Right atrium auricular region (tissue), 2 donors: ENCODE data around the gene SMIM24. TPM values are rescaled to one million over a fixed set of nuclear protein-coding genes. Genes with fewer than 3 reads are reported as not detected.

Source experiments
- DNase-seq: peaks from one replicate; pipeline ENCODE4 v3.0.0-alpha.2; 2019; ENCODE audit warnings: low spot score
- H3K27ac ChIP-seq, 2 donors: fragments of 200-600 bp; sonication (generic); 1 replicate in 1 of 2; 2 replicates in 1 of 2; pipeline ENCODE4 v1.5.1; 2016 to 2019
- H3K27me3 ChIP-seq, 2 donors: fragments of 200-600 bp; sonication (generic); one replicate each; pipeline versions ENCODE4 v1.5.1 to v1.6.0; 2017 to 2019
- H3K36me3 ChIP-seq: fragments of 200-600 bp; sonication (generic); one replicate; pipeline ENCODE4 v1.5.1; 2016
- H3K4me1 ChIP-seq, 2 donors: fragments of 200-600 bp; sonication (generic); one replicate each; pipeline versions ENCODE4 v1.5.1 to v1.6.0; 2017 to 2019
- H3K4me3 ChIP-seq, 2 donors: fragments of 200-600 bp; sonication (generic); 1 replicate in 1 of 2; 2 replicates in 1 of 2; pipeline ENCODE4 v1.5.1; 2017 to 2019; ENCODE audit warnings: mild to moderate bottlenecking in 1 of 2, moderate library complexity in 1 of 2
- H3K9me3 ChIP-seq, 2 donors: fragments of 200-600 bp; sonication (generic); one replicate each; pipeline ENCODE4 v1.5.1; 2019
- total RNA-seq, 2 donors: library from RNA; depleted of rRNA; stranded (reverse); fragments of >200 nt; gene quantifications; one replicate each; pipeline ENCODE4 v1.1.0, GENCODE V29; 2016
- TF ChIP-seq, protein P1 (sequence below), 2 donors: fragments of 200-600 bp; sonication (generic); IDR thresholded peaks; one replicate each; pipeline ENCODE4 v1.5.1; 2019; ENCODE audit warnings: antibody characterized with exemption in 2 of 2

Gene SMIM24
- total RNA-seq, 2 donors from 2014 or later: not detected

DNA sequence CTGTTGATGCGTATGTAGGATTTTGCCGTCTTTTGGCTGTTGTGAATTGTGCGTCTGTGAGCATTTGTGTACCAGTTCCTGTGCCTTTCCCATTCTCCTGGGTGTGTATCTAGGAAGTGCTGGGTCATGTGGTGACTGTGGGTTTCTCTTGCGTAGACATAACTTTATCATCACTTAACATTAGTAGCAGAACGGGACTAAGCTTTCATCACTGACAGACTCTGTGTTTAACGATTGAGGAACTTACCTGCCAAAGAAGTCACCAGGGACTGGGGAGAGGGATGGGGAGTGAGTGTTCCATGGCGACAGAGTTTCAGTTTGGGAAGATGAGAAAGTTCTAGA is 40.8 kb upstream of the SMIM24 start:
- Histone ChIP-seq H3K9me3 (no peaks in the 10 kb centered on the region), H3K36me3 (peaks cover 31% of the 10 kb centered on the region), H3K27ac (no peak overlapping the region), H3K4me1 (peaks cover 0 to 10% of the 10 kb centered on the region in 2 donors), H3K27me3 (no peaks in the 10 kb centered on the region), H3K4me3 (no peak overlapping the region)
- DNase-seq: no peak
- TF ChIP-seq, protein P1, sequence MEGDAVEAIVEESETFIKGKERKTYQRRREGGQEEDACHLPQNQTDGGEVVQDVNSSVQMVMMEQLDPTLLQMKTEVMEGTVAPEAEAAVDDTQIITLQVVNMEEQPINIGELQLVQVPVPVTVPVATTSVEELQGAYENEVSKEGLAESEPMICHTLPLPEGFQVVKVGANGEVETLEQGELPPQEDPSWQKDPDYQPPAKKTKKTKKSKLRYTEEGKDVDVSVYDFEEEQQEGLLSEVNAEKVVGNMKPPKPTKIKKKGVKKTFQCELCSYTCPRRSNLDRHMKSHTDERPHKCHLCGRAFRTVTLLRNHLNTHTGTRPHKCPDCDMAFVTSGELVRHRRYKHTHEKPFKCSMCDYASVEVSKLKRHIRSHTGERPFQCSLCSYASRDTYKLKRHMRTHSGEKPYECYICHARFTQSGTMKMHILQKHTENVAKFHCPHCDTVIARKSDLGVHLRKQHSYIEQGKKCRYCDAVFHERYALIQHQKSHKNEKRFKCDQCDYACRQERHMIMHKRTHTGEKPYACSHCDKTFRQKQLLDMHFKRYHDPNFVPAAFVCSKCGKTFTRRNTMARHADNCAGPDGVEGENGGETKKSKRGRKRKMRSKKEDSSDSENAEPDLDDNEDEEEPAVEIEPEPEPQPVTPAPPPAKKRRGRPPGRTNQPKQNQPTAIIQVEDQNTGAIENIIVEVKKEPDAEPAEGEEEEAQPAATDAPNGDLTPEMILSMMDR (IDR thresholded peaks at IDR 0.05): no peak

DNA sequence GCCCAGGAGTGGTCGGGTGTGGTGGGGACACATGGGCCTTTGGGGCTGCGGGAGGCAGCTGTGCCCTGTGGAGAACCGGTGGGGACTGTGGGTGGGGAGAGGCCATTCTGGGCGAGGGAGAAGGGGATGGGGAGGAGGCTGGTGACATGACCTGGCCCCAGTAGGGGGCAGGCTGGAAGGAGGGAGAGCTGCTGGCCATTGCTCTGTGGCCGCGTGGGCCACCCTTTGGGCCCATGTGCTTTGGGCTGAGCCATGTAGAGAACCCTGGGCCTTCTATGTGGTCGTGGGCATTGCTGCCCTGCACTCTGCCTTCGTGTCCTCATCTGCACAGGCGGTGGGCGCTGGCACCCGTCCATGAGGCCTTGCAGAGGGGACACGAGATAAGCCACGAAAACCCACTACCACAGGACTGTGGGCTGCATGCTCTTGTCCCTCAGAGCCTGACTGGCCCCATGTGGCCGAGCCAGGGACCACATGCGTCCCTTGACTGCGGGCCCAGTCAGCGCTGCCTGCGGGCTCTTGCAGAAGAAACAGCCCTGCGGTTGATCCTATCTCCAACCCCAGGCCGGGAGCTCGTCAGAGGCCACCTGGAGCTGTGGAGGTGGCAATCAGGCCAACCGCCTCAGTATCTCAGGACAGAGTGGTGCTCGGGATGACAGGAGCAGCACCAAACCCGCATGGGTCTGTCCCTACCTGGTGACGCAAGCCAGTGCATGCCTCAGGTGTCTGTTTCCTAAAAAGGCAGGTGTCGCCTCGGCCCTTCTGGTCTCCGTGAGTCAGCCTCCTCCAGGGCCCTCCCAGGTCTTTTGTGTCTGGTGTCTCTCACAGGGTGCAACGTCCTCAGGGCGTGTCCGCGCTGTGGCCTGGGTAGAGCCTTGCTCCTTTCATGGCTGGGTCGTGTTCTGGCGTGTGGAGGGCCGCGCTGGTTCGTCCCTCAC is 40.1 kb upstream of the SMIM24 start:
- no peaks in the 10 kb centered on the region for H3K27me3 ChIP-seq
- no peaks in the 10 kb centered on the region for H3K9me3 ChIP-seq
- TF ChIP-seq, protein P1 (IDR thresholded peaks at IDR 0.05): no peak
- no peak overlapping the region for H3K27ac ChIP-seq
- H3K36me3 ChIP-seq: peaks cover 26% of the 10 kb centered on the region
- no peak for DNase-seq
- no peak overlapping the region for H3K4me3 ChIP-seq
- peaks cover 0 to 13% of the 10 kb centered on the region in 2 donors for H3K4me1 ChIP-seq

DNA sequence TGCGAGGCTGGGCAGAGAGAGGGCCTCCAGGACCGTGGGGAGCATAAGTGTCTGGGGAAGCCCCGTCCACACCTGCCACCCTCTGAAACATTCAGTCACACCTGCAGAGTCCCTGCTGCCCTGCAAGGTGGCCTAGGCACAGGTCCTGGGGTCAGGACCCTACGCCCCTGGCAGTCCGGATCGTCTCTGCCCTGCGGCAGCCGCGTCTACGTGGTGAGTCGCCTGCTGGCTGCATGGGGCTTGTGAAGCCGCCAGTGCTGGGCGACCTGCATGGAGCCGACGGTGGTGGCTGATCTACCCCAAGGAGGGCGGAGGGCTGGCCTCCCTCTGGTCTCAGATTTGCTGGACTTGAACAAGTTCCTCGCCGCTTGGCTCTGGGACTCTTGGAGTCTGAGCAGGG is 38.8 kb upstream of the SMIM24 start:
- H3K4me3 ChIP-seq: no peak overlapping the region
- no peak for DNase-seq
- H3K36me3 ChIP-seq: peaks cover 20% of the 10 kb centered on the region
- no peaks in the 10 kb centered on the region for H3K9me3 ChIP-seq
- TF ChIP-seq, protein P1 (IDR thresholded peaks at IDR 0.05): no peak
- H3K27ac ChIP-seq: no peak overlapping the region
- H3K27me3 ChIP-seq: no peaks in the 10 kb centered on the region
- H3K4me1 ChIP-seq: peaks cover 0 to 13% of the 10 kb centered on the region in 2 donors

DNA sequence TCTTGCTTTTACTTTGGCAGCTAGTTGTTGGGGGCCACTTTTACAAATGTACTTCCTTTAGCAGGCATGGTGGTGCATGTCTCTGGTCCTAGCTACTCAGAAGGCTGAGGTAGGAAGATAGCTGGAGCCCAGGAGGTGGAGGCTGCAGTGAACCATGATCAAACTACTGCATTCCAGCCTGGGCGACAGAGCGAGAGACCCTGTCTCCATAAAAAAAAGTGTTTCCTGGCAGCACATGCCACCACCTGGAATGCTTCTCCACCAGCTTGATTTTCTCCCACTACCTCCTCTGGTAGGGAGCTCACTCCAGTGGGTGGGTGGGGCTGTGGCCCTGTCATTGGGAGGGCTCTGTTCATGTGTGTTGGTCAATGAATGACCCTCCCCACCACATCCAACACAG is 38.3 kb upstream of the SMIM24 start:
- Histone ChIP-seq H3K27ac (no peak overlapping the region), H3K4me3 (no peak overlapping the region), H3K27me3 (no peaks in the 10 kb centered on the region), H3K4me1 (peaks cover 0 to 13% of the 10 kb centered on the region in 2 donors), H3K9me3 (no peaks in the 10 kb centered on the region), H3K36me3 (peaks cover 16% of the 10 kb centered on the region)
- TF ChIP-seq, protein P1 (IDR thresholded peaks at IDR 0.05): no peak
- no peak for DNase-seq

DNA sequence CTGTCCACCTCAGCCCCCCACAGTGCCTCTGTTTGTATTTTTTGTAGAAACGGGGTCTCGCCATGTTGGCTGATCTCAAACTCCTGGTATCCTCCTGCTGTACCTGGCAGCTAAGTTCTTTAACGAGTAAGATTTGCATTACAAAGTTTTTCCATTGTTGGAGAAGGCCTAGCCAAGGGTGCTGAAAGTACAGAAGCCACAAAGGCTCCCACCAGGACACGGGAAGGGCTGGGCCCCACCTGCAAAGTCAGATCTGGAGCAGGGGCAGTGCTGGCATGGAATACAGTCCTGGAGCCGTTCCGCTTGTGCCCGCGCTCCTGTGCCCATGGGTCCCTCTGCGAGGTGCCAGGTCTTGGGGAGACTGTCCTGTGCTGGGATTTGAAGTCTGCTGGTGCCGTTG is 37.9 kb upstream of the SMIM24 start:
- H3K9me3 ChIP-seq: no peaks in the 10 kb centered on the region
- no peak overlapping the region for H3K27ac ChIP-seq
- peaks cover 0 to 17% of the 10 kb centered on the region in 2 donors for H3K4me1 ChIP-seq
- no peaks in the 10 kb centered on the region for H3K27me3 ChIP-seq
- TF ChIP-seq, protein P1 (IDR thresholded peaks at IDR 0.05): no peak
- H3K36me3 ChIP-seq: peaks cover 12% of the 10 kb centered on the region
- H3K4me3 ChIP-seq: no peak overlapping the region
- no peak for DNase-seq
